Measurements from ENCODE around the gene GPR45. TPM values are rescaled to one million over a fixed set of nuclear protein-coding genes. Genes with fewer than 3 reads are reported as not detected.

Gene GPR45
- total and polyA plus RNA-seq, 11 donors: not detected

DNA sequence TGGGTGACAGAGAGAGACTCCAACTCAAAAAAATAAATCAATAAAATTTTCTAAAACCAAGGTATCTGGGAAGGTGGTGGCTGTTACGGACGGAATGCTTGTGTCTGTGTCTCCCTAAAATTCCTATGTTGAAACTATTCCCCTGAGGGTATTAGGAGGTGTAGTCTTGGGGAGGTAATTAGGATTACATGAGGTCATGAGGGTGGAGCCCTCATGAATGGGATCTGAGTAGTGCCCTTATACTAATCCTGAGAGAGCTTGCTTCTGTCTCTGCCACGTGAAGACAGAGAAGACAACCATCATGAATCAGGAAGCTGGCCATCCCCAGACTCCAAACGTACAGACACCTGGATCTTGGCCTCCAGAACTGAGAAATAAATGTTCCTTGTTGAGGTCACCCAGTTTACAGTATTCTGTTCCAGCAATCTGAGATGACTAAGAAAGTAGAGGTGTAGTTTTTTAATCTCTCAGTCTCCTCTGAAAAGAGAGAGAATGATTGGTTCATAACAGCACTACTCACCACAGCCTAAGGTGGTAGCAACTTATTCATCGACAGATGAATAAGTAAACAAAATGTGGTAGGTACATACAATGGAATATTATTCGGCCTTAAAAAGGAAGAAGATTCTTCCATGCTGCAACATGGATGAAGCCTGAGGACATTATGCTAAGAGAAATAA lies 49.6 kb downstream of the GPR45 start:
- no peak overlapping the region for H3K27ac ChIP-seq
- no peak for DNase-seq
- no peak overlapping the region for H3K4me3 ChIP-seq
- intact Hi-C loops (cut with DNase I): loop anchor here in 2 of 10 donors (10.0 kb wide), 1 partner anchor 176 kb away; no protein-coding TSS in a partner anchor
- H3K9me3 ChIP-seq: no peaks in the 10 kb centered on the region
- H3K36me3 ChIP-seq: peaks cover 0 to 90% (median 65%) of the 10 kb centered on the region in 9 donors
- TF ChIP-seq, protein P1, sequence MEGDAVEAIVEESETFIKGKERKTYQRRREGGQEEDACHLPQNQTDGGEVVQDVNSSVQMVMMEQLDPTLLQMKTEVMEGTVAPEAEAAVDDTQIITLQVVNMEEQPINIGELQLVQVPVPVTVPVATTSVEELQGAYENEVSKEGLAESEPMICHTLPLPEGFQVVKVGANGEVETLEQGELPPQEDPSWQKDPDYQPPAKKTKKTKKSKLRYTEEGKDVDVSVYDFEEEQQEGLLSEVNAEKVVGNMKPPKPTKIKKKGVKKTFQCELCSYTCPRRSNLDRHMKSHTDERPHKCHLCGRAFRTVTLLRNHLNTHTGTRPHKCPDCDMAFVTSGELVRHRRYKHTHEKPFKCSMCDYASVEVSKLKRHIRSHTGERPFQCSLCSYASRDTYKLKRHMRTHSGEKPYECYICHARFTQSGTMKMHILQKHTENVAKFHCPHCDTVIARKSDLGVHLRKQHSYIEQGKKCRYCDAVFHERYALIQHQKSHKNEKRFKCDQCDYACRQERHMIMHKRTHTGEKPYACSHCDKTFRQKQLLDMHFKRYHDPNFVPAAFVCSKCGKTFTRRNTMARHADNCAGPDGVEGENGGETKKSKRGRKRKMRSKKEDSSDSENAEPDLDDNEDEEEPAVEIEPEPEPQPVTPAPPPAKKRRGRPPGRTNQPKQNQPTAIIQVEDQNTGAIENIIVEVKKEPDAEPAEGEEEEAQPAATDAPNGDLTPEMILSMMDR (IDR thresholded peaks at IDR 0.05): no peak
- TF ChIP-seq POLR2A (IDR thresholded peaks at IDR 0.05): no peak
- ATAC-seq: no peak
- WGBS, 4 donors: 84 to 97% (median 96%) methylated on average over 6 of the region's 6 CpGs
- H3K4me1 ChIP-seq: peaks cover 0 to 5% (median 0%) of the 10 kb centered on the region in 12 donors
- H3K27me3 ChIP-seq: no peaks in the 10 kb centered on the region

DNA sequence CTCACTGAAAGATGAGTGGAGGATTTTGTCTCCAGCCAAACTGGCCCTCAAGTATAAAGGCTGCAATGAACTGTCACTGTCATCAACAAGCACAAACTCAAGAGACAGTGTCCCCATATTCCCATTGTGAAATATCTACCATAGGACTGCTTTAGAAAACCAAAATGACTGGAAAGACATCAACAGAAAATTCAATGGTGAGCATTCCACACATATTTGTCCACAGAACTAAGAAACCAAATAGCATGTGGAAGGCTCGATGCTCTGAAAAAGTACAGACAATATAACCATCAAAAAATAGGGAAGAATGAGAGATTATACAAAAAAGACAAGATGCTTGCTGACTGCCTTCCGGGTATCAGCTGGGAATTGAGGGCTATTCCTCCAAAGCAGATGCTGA lies 50.4 kb downstream of the GPR45 start:
- DNase-seq: no peak
- TF ChIP-seq, protein P1 (IDR thresholded peaks at IDR 0.05): no peak
- TF ChIP-seq POLR2A (IDR thresholded peaks at IDR 0.05): no peak
- no peaks in the 10 kb centered on the region for H3K27me3 ChIP-seq
- peaks cover 0 to 6% (median 0%) of the 10 kb centered on the region in 12 donors for H3K4me1 ChIP-seq
- WGBS, 4 donors: 86 to 97% (median 91%) methylated on average over 2 of the region's 2 CpGs
- no peak overlapping the region for H3K27ac ChIP-seq
- intact Hi-C loops (cut with DNase I): loop anchor here in 2 of 10 donors (10.0 kb wide), 1 partner anchor 177 kb away; no protein-coding TSS in a partner anchor
- H3K9me3 ChIP-seq: no peaks in the 10 kb centered on the region
- H3K4me3 ChIP-seq: no peak overlapping the region
- H3K36me3 ChIP-seq: peaks cover 0 to 90% (median 61%) of the 10 kb centered on the region in 9 donors
- ATAC-seq: no peak

Other genes with a start within 250 kb of the GPR45 start
- gene MRPS9, start 203.7 kb upstream of the GPR45 start, total RNA-seq: 10 to 100 TPM; 37.6 to 79.3 (median 62.5) TPM
- 10 to 100 TPM; 63.9 to 92.8 TPM for gene MRPS9, start 203.7 kb upstream of the GPR45 start, polyA plus RNA-seq
- 10 to 100 TPM in 7 of 9 donors, 1 to 10 TPM in 2; 7.6 to 20.0 (median 13.1) TPM for gene TGFBRAP1, start 88.0 kb downstream of the GPR45 start, total RNA-seq
- gene TGFBRAP1, start 88.0 kb downstream of the GPR45 start, polyA plus RNA-seq: 1 to 10 TPM; 1.8 to 8.2 TPM
- gene C2orf49, start 95.8 kb downstream of the GPR45 start, total RNA-seq: 10 to 100 TPM; 12.1 to 21.7 (median 15.6) TPM
- gene C2orf49, start 95.8 kb downstream of the GPR45 start, polyA plus RNA-seq: 10 to 100 TPM; 14.5 to 15.7 TPM
- gene FHL2, start 157.3 kb downstream of the GPR45 start, total RNA-seq: 1,000 to 10,000 TPM in 7 of 9 donors, 100 to 1,000 TPM in 2; 649 to 4,692 (median 1,370) TPM
- 100 to 1,000 TPM; 669 to 913 TPM for gene FHL2, start 157.3 kb downstream of the GPR45 start, polyA plus RNA-seq